GM18907 (cell line): ENCODE data around the gene ADAMTS7.
A peak's percentile ranks its signal among the peaks of the same experiment; 100 is the strongest.
"Not testable (repeated sequence)": the region's sequence is repeated elsewhere in the genome, so short reads cannot be mapped to it uniquely, and the experiment has no call there.

Experiments
- ATAC-seq: cut with Tn5 transposase; IDR thresholded peaks from one replicate; pipeline ENCODE4 v1.9.1; 2021; ENCODE audit warnings: mild to moderate bottlenecking, moderate library complexity; ENCODE audit not compliant: unreplicated experiment

The ADAMTS7 gene, protein sequence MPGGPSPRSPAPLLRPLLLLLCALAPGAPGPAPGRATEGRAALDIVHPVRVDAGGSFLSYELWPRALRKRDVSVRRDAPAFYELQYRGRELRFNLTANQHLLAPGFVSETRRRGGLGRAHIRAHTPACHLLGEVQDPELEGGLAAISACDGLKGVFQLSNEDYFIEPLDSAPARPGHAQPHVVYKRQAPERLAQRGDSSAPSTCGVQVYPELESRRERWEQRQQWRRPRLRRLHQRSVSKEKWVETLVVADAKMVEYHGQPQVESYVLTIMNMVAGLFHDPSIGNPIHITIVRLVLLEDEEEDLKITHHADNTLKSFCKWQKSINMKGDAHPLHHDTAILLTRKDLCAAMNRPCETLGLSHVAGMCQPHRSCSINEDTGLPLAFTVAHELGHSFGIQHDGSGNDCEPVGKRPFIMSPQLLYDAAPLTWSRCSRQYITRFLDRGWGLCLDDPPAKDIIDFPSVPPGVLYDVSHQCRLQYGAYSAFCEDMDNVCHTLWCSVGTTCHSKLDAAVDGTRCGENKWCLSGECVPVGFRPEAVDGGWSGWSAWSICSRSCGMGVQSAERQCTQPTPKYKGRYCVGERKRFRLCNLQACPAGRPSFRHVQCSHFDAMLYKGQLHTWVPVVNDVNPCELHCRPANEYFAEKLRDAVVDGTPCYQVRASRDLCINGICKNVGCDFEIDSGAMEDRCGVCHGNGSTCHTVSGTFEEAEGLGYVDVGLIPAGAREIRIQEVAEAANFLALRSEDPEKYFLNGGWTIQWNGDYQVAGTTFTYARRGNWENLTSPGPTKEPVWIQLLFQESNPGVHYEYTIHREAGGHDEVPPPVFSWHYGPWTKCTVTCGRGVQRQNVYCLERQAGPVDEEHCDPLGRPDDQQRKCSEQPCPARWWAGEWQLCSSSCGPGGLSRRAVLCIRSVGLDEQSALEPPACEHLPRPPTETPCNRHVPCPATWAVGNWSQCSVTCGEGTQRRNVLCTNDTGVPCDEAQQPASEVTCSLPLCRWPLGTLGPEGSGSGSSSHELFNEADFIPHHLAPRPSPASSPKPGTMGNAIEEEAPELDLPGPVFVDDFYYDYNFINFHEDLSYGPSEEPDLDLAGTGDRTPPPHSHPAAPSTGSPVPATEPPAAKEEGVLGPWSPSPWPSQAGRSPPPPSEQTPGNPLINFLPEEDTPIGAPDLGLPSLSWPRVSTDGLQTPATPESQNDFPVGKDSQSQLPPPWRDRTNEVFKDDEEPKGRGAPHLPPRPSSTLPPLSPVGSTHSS (N-terminal part only)

GRCh38 chr15:78811124-78811824 is at the start of gene ADAMTS7:
Gene ADAMTS7, minus strand, starts transcription at chr15:78811464. Its CDS starts 244 bp downstream, at chr15:78811220.
- peak; percentile 75 for ATAC-seq

GRCh38 chr15:78859971-78860719 is 48.9 kb upstream of the ADAMTS7 start:
- ATAC-seq, result peak; percentile 79

- no peak for ATAC-seq
Observed at GRCh38 chr15:78855746-78856145, 44.5 kb upstream of the ADAMTS7 start.

DNA sequence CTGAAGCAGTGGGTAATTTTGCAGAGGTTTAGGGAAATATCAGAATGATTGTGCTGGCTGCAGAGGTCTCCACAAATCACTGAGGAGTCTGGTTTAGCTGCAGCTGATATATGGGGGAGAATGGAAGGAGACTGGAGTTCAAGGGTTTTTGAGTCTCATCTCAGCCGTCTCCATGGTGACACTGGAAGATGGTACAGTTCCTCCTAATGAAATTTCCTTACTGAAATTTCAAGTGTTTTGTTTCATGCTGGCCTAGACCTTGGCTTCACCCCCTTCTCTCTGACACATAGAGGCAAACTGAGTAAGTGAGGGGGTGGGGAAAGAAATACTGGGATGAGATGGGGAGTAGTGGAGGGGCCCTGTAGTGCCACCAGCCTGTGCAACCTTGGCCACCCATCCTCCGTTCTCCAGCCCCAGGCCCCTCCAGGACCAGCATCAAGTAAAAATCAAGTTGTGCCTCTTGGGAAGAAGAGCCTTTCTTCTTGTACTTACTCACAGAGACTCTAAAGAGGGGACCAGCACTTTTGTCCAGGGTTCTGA is 43.6 kb upstream of the ADAMTS7 start:
- no peak for ATAC-seq

- ATAC-seq, result no peak
Observed at GRCh38 chr15:78853500-78853899, 42.2 kb upstream of the ADAMTS7 start.

- ATAC-seq, result no peak
Observed at GRCh38 chr15:78850941-78851755, 39.9 kb upstream of the ADAMTS7 start.

- ATAC-seq, result no peak
Observed at GRCh38 chr15:78850352-78850751, 39.1 kb upstream of the ADAMTS7 start.

DNA sequence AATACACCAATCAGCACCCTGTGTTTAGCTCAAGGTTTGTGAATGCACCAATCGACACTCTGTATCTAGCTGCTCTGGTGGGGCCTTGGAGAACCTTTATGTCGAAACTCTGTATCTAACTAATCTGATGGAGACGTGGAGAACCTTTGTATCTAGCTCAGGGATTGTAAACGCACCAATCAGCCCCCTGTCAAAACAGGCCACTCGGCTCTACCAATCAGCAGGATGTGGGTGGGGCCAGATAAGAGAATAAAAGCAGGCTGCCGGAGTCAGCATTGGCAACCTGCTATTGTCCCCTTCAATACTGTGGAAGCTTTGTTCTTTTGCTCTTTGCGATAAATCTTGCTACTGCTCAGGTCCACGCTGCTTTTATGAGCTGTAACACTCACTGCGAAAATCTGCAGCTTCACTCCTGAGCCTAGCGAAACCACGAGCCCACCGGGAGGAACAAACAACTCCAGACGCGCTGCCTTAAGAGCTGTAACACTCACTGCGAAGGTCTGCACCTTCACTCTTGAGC is 36.2 kb upstream of the ADAMTS7 start:
- ATAC-seq, result not testable (repeated sequence)

DNA sequence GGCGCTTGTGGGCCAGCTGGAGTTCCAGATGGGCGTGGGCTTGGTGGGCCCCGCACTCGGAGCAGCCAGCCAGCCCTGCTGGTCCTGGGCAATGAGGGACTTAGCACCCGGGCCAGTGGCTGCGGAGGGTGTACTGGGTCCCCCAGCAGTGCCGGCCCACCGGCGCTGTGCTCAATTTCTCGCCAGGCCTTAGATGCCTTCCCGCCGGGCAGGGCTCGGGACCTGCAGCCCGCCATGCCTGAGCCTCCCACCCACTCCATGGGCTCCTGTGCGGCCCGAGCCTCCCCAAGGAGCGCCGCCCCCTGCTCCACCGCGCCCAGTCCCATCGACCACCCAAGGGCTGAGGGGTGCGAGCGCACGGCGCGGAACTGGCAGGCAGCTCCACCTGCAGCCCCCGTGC is 35.6 kb upstream of the ADAMTS7 start:
- not testable (repeated sequence) for ATAC-seq

DNA sequence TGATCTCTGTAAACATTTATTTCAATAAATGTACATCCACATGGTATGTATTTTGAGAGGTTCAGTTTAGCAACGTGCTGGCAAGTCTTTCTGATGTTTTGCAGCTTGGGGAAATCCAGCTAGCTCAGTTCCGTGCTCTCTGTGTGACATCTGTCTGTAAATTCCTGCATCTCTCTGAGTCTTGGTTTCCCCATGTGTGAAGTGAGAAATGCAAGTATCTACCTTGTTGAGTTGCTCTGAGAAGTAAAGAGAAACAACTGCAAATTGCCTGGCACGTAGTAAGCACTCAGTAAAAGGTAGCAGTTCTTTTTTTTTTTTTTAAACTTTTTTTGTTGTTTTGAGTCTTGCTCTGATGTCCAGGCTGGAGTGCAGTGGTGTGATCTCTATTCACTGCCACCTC is 31.3 kb upstream of the ADAMTS7 start:
- no peak for ATAC-seq

GRCh38 chr15:78841891-78842290 is 30.6 kb upstream of the ADAMTS7 start:
- no peak for ATAC-seq

- no peak for ATAC-seq
Observed at GRCh38 chr15:78841376-78841706, 30.1 kb upstream of the ADAMTS7 start.

GRCh38 chr15:78840661-78841375 is 29.6 kb upstream of the ADAMTS7 start:
- ATAC-seq, result no peak

DNA sequence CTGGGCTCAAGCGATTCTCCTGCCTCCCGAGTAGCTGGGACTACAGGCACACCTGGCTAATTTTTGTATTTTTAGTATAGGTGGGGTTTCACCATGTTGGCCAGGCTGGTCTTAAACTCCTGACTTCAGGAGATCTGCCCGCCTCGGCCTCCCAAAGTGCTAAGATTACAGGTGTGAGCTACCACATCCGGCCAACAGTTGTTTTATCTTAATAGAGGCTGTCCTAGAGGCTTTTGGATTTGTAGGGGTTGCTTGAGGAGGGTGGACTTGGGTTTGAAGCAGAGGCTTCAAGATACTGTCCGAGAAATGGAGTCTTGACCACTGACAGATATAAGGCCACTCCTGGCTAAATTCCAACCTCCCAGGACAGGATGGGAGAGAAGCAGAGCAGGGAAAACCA is 27.9 kb upstream of the ADAMTS7 start:
- not testable (repeated sequence) for ATAC-seq

DNA sequence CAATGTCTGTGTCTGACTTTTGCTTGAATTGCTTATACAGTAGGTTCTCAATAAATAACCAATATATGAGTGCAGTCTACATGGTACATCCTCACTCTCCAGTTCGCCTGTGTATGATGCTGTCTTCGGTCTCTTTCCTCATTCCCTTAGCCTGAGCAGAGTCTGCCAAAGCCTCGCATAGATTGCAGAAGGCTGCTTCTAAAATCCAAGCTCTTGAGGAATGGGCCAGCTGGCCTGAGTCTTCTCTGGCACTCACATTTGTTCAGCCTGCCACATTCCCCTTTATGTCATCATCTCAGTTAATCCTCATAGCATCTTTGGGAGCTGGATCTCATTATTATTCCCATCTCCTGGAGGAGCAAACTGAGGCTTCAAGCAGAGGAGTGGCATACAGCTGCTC is 27.2 kb upstream of the ADAMTS7 start:
- no peak for ATAC-seq

DNA sequence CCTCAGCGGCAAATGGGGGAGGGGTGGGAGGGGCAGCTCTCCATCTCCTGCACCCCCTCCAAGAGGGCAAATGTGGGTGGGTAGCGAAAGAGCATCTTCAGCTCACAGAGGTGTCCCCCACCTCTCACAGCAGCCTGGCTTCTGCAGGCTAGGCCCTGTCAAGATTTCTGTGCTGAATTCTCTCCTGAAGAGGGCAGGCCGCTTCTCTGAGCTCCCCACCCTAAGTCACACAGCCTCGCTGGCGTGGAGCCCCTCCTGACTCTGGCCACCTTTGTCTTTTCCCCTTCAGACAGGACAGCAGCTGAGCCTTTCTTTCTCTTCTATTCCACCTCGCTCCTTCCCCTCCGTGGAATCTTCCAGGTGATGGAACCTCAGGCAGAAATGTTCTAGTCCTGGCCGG is 26.3 kb upstream of the ADAMTS7 start:
- no peak for ATAC-seq

GRCh38 chr15:78837131-78837530 is 25.9 kb upstream of the ADAMTS7 start:
- ATAC-seq, result no peak

GRCh38 chr15:78836333-78836732 is 25.1 kb upstream of the ADAMTS7 start:
- ATAC-seq, result no peak
